Muscle of arm (tissue), 12 donors: ENCODE results near the gene SLC9A8. TPM values are rescaled to one million over a fixed set of nuclear protein-coding genes. Genes with fewer than 3 reads are reported as not detected.

Source experiments
- DNase-seq: peaks from one replicate; pipeline ENCODE4 v3.0.0-alpha.2; 2013
- polyA plus RNA-seq, 12 donors: library from polyadenylated mRNA; unstranded; fragments of 120-200 nt; gene quantifications; one replicate each; pipeline ENCODE4 v1.2.1, GENCODE V29; 2013; ENCODE audit not compliant: insufficient read length in 12 of 12

Gene SLC9A8
- polyA plus RNA-seq, 12 donors, result 3.9 to 7.5 (median 5.6) TPM; not detected in 1

- no peak for DNase-seq
Observed at GRCh38 chr20:49811825-49812506, 662 bp upstream of the SLC9A8 start.

GRCh38 chr20:49813305-49813974 lies 812 bp downstream of the SLC9A8 start:
- no peak for DNase-seq

- no peak for DNase-seq
Observed at GRCh38 chr20:49814057-49814694, 1.5 kb downstream of the SLC9A8 start.

GRCh38 chr20:49818816-49819215 lies 6.2 kb downstream of the SLC9A8 start:
- no peak for DNase-seq

- DNase-seq, result no peak
Observed at GRCh38 chr20:49819702-49820101, 7.1 kb downstream of the SLC9A8 start.

GRCh38 chr20:49821381-49821780 lies 8.8 kb downstream of the SLC9A8 start:
- no peak for DNase-seq

GRCh38 chr20:49821870-49822331 lies 9.3 kb downstream of the SLC9A8 start:
- no peak for DNase-seq

- DNase-seq, result no peak
Observed at GRCh38 chr20:49823152-49823847, 10.7 kb downstream of the SLC9A8 start.

- DNase-seq, result no peak
Observed at GRCh38 chr20:49824206-49824605, 11.6 kb downstream of the SLC9A8 start.

GRCh38 chr20:49825521-49826033 lies 12.9 kb downstream of the SLC9A8 start:
- DNase-seq, result no peak

- DNase-seq, result no peak
Observed at GRCh38 chr20:49831022-49831769, 18.6 kb downstream of the SLC9A8 start.

GRCh38 chr20:49831770-49832631 lies 19.4 kb downstream of the SLC9A8 start:
- DNase-seq, result no peak

GRCh38 chr20:49832632-49833327 lies 20.2 kb downstream of the SLC9A8 start:
- no peak for DNase-seq

GRCh38 chr20:49833483-49833882 lies 20.9 kb downstream of the SLC9A8 start:
- DNase-seq, result no peak

- DNase-seq, result no peak
Observed at GRCh38 chr20:49835031-49835430, 22.4 kb downstream of the SLC9A8 start.

- DNase-seq, result no peak
Observed at GRCh38 chr20:49838546-49838945, 25.9 kb downstream of the SLC9A8 start.

- DNase-seq, result no peak
Observed at GRCh38 chr20:49843139-49843538, 30.5 kb downstream of the SLC9A8 start.

- no peak for DNase-seq
Observed at GRCh38 chr20:49843770-49844380, 31.2 kb downstream of the SLC9A8 start.

- no peak for DNase-seq
Observed at GRCh38 chr20:49845060-49845459, 32.4 kb downstream of the SLC9A8 start.
